H1 (cell line): ENCODE measurements around the gene TRABD. TPM values are rescaled to one million over a fixed set of nuclear protein-coding genes. Genes with fewer than 3 reads are reported as not detected.

ENCODE experiments used
- CHD1 ChIP-seq: IDR thresholded peaks from 2 replicates; pipeline ENCODE4 v1.6.1; 2012; ENCODE audit warnings: low read depth, low read length, improper control_type of control experiment
- CHD2 ChIP-seq: IDR thresholded peaks from 2 replicates; pipeline ENCODE4 v1.6.1; 2012; ENCODE audit warnings: low read length, improper control_type of control experiment
- CHD7 ChIP-seq: fragments of 300-600 bp; sonication (generic); IDR thresholded peaks from 2 replicates; pipeline ENCODE4 v1.7.1; 2012; ENCODE audit warnings: low read length, moderate library complexity, mild to moderate bottlenecking, inconsistent platforms; ENCODE audit not compliant: insufficient replicate concordance
- E2F6 ChIP-seq: IDR thresholded peaks from 2 replicates; pipeline ENCODE4 v1.6.1; 2012; ENCODE audit warnings: inconsistent platforms
- MAFK ChIP-seq: IDR thresholded peaks from 2 replicates; pipeline ENCODE4 v1.6.1; 2012; ENCODE audit warnings: low read depth, mild to moderate bottlenecking, improper control_type of control experiment, low read length
- POLR2A ChIP-seq, 2 experiments: IDR thresholded peaks; 1 replicate in 1 of 2; 2 replicates in 1 of 2; pipeline ENCODE4 v1.6.1; 2011; ENCODE audit warnings: low read depth in 2 of 2, low read length in 2 of 2, mild to moderate bottlenecking in 2 of 2; ENCODE audit errors: control extremely low read depth in 1 of 2
- RNF2 ChIP-seq: fragments of 200-900, 300-1000 bp; sonication (generic); IDR thresholded peaks from 2 replicates; pipeline ENCODE4 v1.7.1; 2016; ENCODE audit warnings: borderline replicate concordance, low read depth, mild to moderate bottlenecking, antibody characterized with exemption, low read length; ENCODE audit not compliant: poor library complexity, severe bottlenecking; ENCODE audit errors: missing control alignments
- SP1 ChIP-seq: IDR thresholded peaks from 2 replicates; pipeline ENCODE4 v1.6.1; 2011; ENCODE audit warnings: low read depth, low read length
- ZNF274 ChIP-seq: IDR thresholded peaks from 2 replicates; pipeline ENCODE4 v1.7.0; 2012; ENCODE audit warnings: low read length, borderline replicate concordance; ENCODE audit errors: extremely low read depth
- polyA plus RNA-seq, 7 experiments: library from polyadenylated mRNA; depleted of rRNA in 3 of 7; stranded (reverse) in 5 of 7; unstranded in 2 of 7; fragments of >200 nt in 5 of 7; fragments of 200-250 nt in 2 of 7; gene quantifications; 1 replicate in 5 of 7; 2 replicates in 1 of 7; 4 replicates in 1 of 7; pipeline versions ENCODE4 v1.2.1 to v1.2.3, GENCODE V29; 2011 to 2013; ENCODE audit warnings: missing spikeins in 2 of 7, mixed read lengths in 2 of 7
- total RNA-seq: library from RNA; stranded (reverse); fragmentation: NEBNext Ultra II Directional; extraction: Animal tissue kit (Norgen Biotek cat#: 25700); gene quantifications from 2 replicates; pipeline ENCODE4 v1.2.1, GENCODE V29; 2021

Gene TRABD
- total and polyA plus RNA-seq, 2 of the 8 experiments (the other 6 are each of a cell fraction or from before 2014, with no cell fraction given), result 44.2 to 57.5 TPM

GRCh38 chr22:50170453-50171318 lies 15.0 kb upstream of the TRABD start, which contains the start of gene PANX2 (continued):
- TF ChIP-seq CHD7, result no peak
- no peak for TF ChIP-seq POLR2A (IDR thresholded peaks at IDR 0.05; ENCODE audit: control extremely low read depth in 1 of 2, low read depth in 2 of 2, low read length in 2 of 2)
- TF ChIP-seq CHD1, result no peak
- TF ChIP-seq CHD2, result no peak
- no peak for TF ChIP-seq SP1
- TF ChIP-seq ZNF274, result no peak
- no peak for TF ChIP-seq E2F6
- TF ChIP-seq MAFK, result no peak
- no peak for TF ChIP-seq RNF2
